Measurements from ENCODE around the gene ARVCF.

DNA sequence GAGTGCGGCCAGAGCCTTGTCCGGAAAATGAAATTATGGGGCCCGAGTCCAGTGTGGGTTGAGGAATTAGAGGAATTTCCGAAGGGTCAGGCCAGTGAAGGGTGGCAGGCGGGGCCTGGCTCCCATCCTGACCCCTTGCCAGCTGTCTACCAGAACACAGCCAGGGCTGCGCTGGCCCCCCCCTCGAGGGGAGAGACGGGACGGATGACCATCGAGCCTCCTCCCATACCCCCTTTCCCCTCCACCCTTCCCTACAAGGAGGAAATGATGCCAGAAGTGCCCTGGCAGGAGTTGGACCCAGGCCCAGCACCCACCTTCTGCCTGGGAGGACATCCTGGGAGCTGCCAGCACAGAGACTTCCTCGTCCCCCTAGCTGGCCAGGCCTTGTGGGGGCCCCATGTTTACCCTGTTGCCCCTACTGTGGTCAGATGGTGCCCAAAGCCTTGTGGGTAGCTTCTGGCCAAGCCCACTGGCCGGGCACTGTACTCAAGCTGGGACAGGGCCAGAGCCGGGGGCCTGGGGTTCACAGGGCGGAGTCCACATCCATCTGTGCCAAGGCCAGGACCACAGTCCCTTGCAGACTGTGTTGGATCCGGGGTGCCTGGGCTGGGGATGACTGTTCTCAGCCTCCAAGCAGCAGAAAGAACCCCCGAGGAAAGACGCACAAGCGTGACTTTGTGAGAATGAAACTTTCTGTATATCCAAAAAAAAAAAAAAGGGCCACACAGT, 20.8 kb downstream of the ARVCF start:
- no peak for TF ChIP-seq ELF1 (tag; IDR thresholded peaks at IDR 0.05)
- no peak for TF ChIP-seq MTA2 (IDR thresholded peaks at IDR 0.05; ENCODE audit: low read depth)
- TF ChIP-seq, protein P1, sequence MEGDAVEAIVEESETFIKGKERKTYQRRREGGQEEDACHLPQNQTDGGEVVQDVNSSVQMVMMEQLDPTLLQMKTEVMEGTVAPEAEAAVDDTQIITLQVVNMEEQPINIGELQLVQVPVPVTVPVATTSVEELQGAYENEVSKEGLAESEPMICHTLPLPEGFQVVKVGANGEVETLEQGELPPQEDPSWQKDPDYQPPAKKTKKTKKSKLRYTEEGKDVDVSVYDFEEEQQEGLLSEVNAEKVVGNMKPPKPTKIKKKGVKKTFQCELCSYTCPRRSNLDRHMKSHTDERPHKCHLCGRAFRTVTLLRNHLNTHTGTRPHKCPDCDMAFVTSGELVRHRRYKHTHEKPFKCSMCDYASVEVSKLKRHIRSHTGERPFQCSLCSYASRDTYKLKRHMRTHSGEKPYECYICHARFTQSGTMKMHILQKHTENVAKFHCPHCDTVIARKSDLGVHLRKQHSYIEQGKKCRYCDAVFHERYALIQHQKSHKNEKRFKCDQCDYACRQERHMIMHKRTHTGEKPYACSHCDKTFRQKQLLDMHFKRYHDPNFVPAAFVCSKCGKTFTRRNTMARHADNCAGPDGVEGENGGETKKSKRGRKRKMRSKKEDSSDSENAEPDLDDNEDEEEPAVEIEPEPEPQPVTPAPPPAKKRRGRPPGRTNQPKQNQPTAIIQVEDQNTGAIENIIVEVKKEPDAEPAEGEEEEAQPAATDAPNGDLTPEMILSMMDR (IDR thresholded peaks at IDR 0.05 in 2 of 3, conservative IDR thresholded peaks at IDR 0.05 in 1 of 3; ENCODE audit: insufficient read depth in 2 of 3, low read depth in 1 of 3, low read length in 3 of 3): no peak
- TF ChIP-seq CREB1 (IDR thresholded peaks at IDR 0.05): no peak
- no peak for TF ChIP-seq CREB1 (CRISPR knock-in tag; IDR thresholded peaks at IDR 0.05)
- no peak for TF ChIP-seq FOXP1 (CRISPR knock-in tag; IDR thresholded peaks at IDR 0.05)
- no peak for TF ChIP-seq RFX5 (IDR thresholded peaks at IDR 0.05; ENCODE audit: low read depth, low read length)
- no peak for TF ChIP-seq MEF2D (tag; conservative IDR thresholded peaks at IDR 0.05; ENCODE audit: low read depth)
- TF ChIP-seq EZH2 (IDR thresholded peaks at IDR 0.05; ENCODE audit: borderline replicate concordance, low read depth, low read length): no peak

All from K562 (cell line).